Stimulated activated effector memory CD8-positive, alpha-beta T cell treated with anti-CD3 and anti-CD28 coated beads, Interleukin-12 subunit alpha, Interleukin-12 subunit beta, amount 100 ng/mL, for 72 hours (primary cell): ENCODE data around the gene GPR65.
A peak's percentile ranks its signal among the peaks of the same experiment; 100 is the strongest.

ENCODE experiments used
- ATAC-seq: fragments of 150-1000 bp; cut with Tn5 transposase; 2 replicates; pipeline ENCODE4 v1.10.0; 2021
- DNase-seq, 2 donors: peaks; one replicate each; pipeline ENCODE4 v3.0.0; 2021 to 2022; ENCODE audit warnings: low spot score in 2 of 2
- H3K27ac Mint-ChIP-seq: one replicate; pipeline ENCODE4 v1.8.0; 2022; ENCODE audit warnings: mild to moderate bottlenecking, mixed read lengths
- H3K36me3 Mint-ChIP-seq: one replicate; pipeline ENCODE4 v1.8.0; 2022; ENCODE audit warnings: mild to moderate bottlenecking, mixed read lengths
- H3K4me1 Mint-ChIP-seq: one replicate; pipeline ENCODE4 v1.8.0; 2022; ENCODE audit warnings: mixed read lengths
- H3K4me3 Mint-ChIP-seq: one replicate; pipeline ENCODE4 v1.8.0; 2022; ENCODE audit warnings: mild to moderate bottlenecking, mixed read lengths
- H3K9me3 Mint-ChIP-seq: one replicate; pipeline ENCODE4 v1.8.0; 2022; ENCODE audit warnings: mixed read lengths

The GPR65 gene, protein sequence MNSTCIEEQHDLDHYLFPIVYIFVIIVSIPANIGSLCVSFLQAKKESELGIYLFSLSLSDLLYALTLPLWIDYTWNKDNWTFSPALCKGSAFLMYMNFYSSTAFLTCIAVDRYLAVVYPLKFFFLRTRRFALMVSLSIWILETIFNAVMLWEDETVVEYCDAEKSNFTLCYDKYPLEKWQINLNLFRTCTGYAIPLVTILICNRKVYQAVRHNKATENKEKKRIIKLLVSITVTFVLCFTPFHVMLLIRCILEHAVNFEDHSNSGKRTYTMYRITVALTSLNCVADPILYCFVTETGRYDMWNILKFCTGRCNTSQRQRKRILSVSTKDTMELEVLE

DNA sequence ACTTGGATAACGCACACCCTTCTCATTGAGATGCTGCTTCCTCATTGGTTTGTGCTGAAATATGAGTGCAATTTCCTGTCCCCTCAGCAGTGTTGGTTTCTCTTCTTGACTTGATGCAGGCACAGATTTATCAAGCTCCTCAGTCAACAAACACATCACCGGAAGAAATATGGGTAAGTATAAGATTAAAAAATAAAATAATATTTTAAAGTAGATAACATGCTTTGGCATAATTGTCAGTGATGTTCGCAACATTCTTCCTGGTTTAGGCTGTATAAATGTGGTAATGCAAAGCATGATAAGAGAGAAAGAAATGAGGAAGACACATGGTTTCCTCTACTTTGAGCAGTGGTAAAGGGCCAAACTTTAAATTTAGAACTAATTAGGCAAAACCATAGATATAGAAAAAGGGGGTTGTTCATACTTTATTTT is at the start of gene GPR65:
Gene GPR65, plus strand, starts transcription at position 86 of the 432 bp plus-strand sequence. CDS start 5,713 bp downstream, outside the sequence.
- DNase-seq = peak in 1 of 2 donors; percentile 65
- no peaks in the 10 kb centered on the region for H3K9me3 Mint-ChIP-seq
- H3K27ac Mint-ChIP-seq = peak within 1 kb of the TSS; percentile 96

DNA sequence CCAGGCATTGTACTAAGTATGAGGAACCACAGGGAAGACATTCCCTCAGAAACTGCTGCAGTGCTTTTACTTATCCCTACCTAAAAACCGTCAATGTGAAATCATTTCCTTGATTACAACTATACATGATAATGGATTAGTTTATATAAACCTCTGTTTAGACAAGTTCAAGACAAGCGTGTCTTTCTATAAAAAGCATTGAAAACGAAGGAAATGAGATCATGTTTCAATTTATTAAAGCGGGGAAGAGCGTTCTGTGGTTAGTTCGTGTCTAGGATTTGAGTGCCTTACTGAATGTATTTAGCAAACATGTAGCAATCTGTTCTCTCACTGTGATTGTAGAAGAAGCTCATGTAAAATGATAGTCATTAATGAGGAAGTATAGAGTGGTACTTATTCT is 49.4 kb upstream of the GPR65 start:
- DNase-seq (no peak), ATAC-seq (no peak)
- Mint-ChIP-seq H3K27ac (peak overlapping the region; percentile 83), H3K9me3 (peaks cover 3% of the 10 kb centered on the region), H3K4me1 (peaks cover 66% of the 10 kb centered on the region), H3K36me3 (peaks cover 30% of the 10 kb centered on the region), H3K4me3 (peak overlapping the region; percentile 1)

More for the DNA sequence above, at the start of gene GPR65:
- Mint-ChIP-seq H3K4me1 (peaks cover 60% of the 10 kb centered on the region), H3K4me3 (peak within 1 kb of the TSS; percentile 79), H3K36me3 (peaks cover 49% of the 10 kb centered on the region)
- peak; percentile 58 for ATAC-seq

DNA sequence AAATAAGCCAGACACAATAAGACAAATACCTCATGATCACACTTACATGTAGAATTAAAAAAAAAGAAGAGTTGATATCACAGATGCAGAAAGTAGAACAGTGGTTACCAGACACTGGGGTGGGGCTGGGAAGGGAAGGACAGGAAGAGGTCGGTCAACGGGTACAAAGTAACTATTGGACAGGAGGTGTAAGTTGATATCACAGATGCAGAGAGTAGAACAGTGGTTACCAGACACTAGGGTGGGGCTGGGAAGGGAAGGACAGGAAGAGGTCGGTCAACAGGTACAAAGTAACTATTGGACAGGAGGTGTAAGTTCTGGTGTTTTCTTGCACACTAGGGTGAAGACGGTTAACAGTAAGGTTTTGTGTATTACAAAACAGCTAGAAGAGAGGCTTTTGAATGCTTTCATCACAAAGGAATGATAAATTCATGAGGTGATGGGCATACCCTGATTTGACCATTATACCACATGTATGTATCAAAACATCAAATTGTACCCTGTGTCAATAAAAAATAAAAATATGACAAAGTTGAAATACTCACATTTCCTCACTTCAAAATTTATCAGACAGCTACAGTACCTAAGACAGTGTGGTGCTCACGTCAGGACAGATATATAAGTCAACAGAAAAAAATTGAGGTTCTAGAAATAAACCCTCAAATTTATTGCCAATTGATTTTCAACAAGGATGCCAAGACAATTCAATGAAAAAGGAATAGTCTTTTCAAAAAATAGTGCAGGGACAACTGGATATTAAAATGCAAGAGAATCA is 44.7 kb upstream of the GPR65 start:
- DNase-seq (no peak), ATAC-seq (peak; percentile 57)
- peak overlapping the region; percentile 70 for H3K27ac Mint-ChIP-seq
- peaks cover 3% of the 10 kb centered on the region for H3K9me3 Mint-ChIP-seq
- peaks cover 48% of the 10 kb centered on the region for H3K4me1 Mint-ChIP-seq
- H3K4me3 Mint-ChIP-seq = no peak overlapping the region
- peaks cover 61% of the 10 kb centered on the region for H3K36me3 Mint-ChIP-seq

DNA sequence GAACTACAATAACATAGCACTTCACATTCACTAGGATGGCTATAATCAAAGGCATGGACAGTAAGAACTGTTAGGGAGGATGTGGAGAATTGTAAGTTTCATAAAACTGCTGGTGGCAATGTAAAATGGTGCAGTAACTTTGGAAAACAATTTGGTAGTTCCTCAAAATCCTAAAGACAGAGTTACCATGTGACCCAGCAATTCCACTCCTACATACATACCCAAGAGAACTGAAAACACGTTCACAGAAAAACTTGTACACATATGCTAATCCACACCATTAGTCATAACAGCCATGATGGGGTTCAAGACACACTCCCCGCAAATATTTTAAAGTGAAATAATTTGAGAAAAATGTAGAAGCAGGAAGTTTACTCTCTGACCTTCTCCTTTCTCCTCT is 43.7 kb upstream of the GPR65 start:
- no peak for ATAC-seq
- Mint-ChIP-seq H3K4me1 (peaks cover 43% of the 10 kb centered on the region), H3K4me3 (no peak overlapping the region), H3K9me3 (peaks cover 3% of the 10 kb centered on the region), H3K36me3 (peaks cover 71% of the 10 kb centered on the region), H3K27ac (peak overlapping the region; percentile 77)
- DNase-seq = no peak

DNA sequence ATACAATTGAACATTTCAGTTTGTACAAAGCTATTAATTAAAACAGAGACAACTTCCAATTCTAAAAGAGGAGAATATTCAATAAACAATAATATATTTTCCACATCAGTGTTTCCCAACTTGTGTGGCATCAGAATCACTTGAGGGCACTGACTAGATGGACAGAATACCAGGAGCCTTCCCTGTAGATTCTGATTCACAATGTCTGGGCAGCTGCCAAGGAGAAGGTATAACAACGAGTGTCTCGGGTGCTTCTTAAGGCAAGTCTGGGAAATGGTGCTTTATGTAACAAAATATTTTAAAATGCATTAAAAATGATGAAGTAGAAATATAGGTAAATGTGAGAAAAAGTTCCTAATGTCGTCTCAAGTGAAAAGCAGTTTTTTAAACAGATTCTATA is 38.1 kb upstream of the GPR65 start:
- DNase-seq = no peak
- peaks cover 69% of the 10 kb centered on the region for H3K36me3 Mint-ChIP-seq
- H3K9me3 Mint-ChIP-seq = no peaks in the 10 kb centered on the region
- no peak overlapping the region for H3K4me3 Mint-ChIP-seq
- ATAC-seq = no peak
- peaks cover 2% of the 10 kb centered on the region for H3K4me1 Mint-ChIP-seq
- no peak overlapping the region for H3K27ac Mint-ChIP-seq

DNA sequence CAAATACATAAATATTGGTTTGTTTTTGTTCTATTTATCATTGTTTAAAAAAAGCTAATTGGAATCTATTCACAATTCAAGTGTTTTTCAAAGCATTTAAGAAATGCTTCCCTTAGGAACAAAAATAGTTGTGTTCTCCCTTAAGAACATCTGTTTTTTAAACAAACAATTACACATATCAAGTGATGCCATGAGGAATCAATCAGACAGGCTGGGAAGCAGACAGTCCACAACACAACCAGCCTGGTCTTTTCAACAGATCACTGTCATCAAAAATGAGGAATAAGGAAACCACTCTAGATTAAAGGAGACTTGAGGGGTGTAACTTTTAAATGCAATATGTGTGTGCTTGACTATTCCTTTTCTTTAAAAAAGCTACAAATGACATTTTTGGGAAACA is 37.4 kb upstream of the GPR65 start:
- Mint-ChIP-seq H3K4me1 (no peaks in the 10 kb centered on the region), H3K36me3 (peaks cover 72% of the 10 kb centered on the region), H3K4me3 (no peak overlapping the region), H3K9me3 (no peaks in the 10 kb centered on the region), H3K27ac (no peak overlapping the region)
- no peak for ATAC-seq
- no peak for DNase-seq

DNA sequence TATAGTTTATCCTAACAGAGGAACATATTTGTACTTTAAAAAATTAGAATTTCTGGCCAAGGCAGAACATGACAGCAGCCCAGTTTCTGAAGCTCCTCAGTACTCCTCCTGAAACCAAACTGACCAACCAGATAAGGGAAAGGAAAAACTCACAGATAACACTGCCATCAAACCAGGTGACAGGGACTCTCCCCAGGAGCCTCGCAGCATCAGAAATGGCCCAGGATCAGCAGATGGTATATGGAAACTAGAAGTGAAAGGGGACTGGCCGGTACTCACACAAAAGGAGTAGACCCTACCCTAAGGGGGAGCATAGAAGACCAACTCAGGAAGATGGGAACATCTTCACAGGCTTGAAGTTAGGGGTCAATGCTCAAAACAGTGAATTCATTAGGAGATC is 33.9 kb upstream of the GPR65 start:
- ATAC-seq = no peak
- Mint-ChIP-seq H3K36me3 (peaks cover 77% of the 10 kb centered on the region), H3K9me3 (no peaks in the 10 kb centered on the region), H3K27ac (peak overlapping the region; percentile 43), H3K4me3 (no peak overlapping the region), H3K4me1 (no peaks in the 10 kb centered on the region)
- no peak for DNase-seq

DNA sequence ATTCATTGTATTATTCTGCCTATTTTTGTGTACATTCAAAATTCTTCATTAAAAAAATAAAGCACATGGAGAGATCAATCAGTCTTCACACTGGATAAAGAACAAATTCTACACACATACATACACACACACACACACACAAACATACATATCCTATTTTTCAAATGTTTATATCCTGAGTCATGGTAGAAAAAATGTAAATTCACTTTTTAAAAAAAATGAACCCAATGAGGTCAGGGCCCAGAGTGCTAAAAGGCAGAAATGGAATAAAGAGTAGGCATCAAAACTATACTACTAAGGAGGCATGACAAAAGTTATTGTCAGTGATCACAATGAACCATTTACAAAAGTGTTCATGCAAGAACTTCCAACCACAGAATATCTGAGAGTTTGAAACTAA is 29.3 kb upstream of the GPR65 start:
- Mint-ChIP-seq H3K4me3 (no peak overlapping the region), H3K4me1 (peaks cover 6% of the 10 kb centered on the region), H3K27ac (no peak overlapping the region), H3K36me3 (peaks cover 76% of the 10 kb centered on the region), H3K9me3 (peaks cover 3% of the 10 kb centered on the region)
- DNase-seq (no peak), ATAC-seq (no peak)

DNA sequence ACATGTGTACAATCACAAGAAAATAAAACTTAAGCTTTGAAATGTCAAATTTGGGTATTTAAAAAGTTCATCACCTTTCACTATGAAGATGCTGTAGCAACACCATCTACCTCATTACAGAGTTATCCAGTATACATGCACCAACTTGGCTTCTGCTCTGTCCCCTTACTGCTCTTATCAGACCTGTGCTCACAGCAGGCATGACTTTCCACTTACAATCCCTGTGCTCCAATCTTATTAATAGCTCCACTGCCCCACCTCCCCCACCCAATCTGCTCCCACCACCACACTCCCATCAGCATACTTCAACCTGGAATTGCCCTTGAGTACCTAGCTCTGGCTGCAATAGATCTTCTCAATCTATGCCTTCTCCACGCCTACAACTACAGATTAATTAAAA is 25.2 kb upstream of the GPR65 start:
- DNase-seq = no peak
- H3K27ac Mint-ChIP-seq = peak overlapping the region; percentile 8
- no peak overlapping the region for H3K4me3 Mint-ChIP-seq
- peaks cover 3% of the 10 kb centered on the region for H3K9me3 Mint-ChIP-seq
- ATAC-seq = no peak
- peaks cover 6% of the 10 kb centered on the region for H3K4me1 Mint-ChIP-seq
- H3K36me3 Mint-ChIP-seq = peaks cover 83% of the 10 kb centered on the region

DNA sequence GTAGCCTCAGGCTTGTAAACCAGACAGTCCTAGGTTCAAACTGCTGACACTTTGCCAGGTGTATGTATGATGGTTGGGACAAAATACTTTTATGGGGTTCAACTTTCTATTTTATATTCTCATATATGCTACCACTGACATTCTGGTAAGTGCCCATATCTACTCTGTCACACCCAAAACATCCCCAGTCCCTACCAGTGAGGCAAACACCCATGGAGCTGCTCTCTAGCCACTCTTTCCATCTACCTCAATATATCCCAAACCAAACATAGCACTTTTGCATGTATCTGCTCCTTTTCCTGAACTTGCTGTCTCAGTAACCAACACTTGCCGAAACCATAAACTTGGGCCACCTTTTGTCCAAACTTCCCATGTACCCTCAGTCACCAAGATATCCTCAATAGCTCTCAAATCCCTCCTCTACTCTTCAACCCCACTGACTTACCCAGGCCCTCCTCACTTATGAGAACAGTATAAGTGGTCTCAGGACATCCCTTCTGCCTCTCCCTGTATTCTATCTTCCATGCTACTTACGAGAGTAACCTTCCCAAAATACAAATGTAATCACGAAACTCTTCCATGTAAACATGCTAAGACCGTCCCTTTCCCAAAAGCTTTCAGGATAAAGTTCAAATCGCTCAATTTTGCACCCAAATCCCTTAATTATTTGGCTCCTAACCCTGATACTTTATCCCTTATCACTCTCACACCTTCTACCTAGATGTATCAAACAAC is 15.5 kb upstream of the GPR65 start:
- H3K9me3 Mint-ChIP-seq = no peaks in the 10 kb centered on the region
- H3K4me1 Mint-ChIP-seq = peaks cover 64% of the 10 kb centered on the region
- H3K4me3 Mint-ChIP-seq = peak overlapping the region; percentile 1
- ATAC-seq (no peak), DNase-seq (no peak)
- peak overlapping the region; percentile 8 for H3K27ac Mint-ChIP-seq
- H3K36me3 Mint-ChIP-seq = peaks cover 60% of the 10 kb centered on the region

DNA sequence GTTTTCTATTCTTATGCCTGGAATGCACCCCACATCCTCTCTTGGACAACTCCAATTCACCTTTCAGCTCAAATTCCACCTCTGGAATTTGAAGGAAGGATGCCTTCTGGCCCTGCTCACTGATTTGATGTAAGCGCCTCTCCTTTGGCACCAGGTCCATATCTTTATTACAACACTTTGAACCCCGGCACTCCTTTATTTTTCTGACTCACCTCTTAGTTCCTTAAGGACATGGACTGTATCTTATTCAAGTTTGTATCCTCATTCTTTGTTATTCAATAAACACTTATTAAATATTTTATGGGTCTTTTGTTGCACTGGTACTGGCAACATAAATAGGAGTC is 15.0 kb upstream of the GPR65 start:
- peaks cover 69% of the 10 kb centered on the region for H3K4me1 Mint-ChIP-seq
- H3K4me3 Mint-ChIP-seq = peak overlapping the region; percentile 1
- no peaks in the 10 kb centered on the region for H3K9me3 Mint-ChIP-seq
- DNase-seq (no peak), ATAC-seq (no peak)
- peaks cover 60% of the 10 kb centered on the region for H3K36me3 Mint-ChIP-seq
- peak overlapping the region; percentile 8 for H3K27ac Mint-ChIP-seq

DNA sequence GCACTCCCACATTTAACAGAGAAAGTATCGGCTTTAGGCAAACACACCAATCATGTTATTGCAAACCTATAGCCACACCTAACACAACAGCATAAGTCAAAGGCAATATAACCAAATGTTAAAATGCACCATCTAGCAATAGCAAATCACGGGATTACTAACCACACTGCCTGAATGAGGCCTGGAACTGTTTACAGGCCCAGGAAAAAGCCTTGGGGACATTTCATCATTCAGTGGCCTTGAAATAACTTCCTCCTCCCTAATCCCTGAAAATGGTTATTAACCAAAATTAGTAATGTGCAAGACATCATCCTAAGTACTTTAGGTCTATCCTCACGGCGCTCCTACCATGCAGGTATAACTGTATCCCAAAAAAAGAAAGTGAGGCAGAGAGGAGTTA is 14.3 kb upstream of the GPR65 start:
- Mint-ChIP-seq H3K36me3 (peaks cover 55% of the 10 kb centered on the region), H3K27ac (peak overlapping the region; percentile 8), H3K9me3 (no peaks in the 10 kb centered on the region), H3K4me1 (peaks cover 77% of the 10 kb centered on the region), H3K4me3 (peak overlapping the region; percentile 91)
- DNase-seq = no peak
- ATAC-seq = no peak

DNA sequence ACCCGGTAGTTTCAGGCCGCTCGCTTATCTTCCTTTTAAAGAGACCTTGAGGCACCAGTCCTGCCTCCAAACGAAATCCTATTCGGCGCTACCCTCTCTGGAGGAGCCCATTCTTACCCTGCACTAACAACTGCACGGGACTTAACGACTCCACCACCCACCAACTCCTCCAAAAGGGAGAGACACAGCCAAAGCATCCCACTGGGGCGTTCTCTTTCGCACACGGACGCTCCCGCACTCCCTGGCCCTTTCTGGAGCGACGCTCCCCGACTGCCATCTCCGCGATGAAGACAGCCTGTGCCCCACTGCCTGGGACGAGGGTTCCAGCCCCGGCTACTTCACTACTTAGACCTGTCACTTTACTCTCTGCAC is 12.6 kb upstream of the GPR65 start:
- DNase-seq (no peak), ATAC-seq (no peak)
- Mint-ChIP-seq H3K27ac (peak overlapping the region; percentile 97), H3K36me3 (peaks cover 39% of the 10 kb centered on the region), H3K9me3 (no peaks in the 10 kb centered on the region), H3K4me3 (peak overlapping the region; percentile 91), H3K4me1 (peaks cover 74% of the 10 kb centered on the region)

DNA sequence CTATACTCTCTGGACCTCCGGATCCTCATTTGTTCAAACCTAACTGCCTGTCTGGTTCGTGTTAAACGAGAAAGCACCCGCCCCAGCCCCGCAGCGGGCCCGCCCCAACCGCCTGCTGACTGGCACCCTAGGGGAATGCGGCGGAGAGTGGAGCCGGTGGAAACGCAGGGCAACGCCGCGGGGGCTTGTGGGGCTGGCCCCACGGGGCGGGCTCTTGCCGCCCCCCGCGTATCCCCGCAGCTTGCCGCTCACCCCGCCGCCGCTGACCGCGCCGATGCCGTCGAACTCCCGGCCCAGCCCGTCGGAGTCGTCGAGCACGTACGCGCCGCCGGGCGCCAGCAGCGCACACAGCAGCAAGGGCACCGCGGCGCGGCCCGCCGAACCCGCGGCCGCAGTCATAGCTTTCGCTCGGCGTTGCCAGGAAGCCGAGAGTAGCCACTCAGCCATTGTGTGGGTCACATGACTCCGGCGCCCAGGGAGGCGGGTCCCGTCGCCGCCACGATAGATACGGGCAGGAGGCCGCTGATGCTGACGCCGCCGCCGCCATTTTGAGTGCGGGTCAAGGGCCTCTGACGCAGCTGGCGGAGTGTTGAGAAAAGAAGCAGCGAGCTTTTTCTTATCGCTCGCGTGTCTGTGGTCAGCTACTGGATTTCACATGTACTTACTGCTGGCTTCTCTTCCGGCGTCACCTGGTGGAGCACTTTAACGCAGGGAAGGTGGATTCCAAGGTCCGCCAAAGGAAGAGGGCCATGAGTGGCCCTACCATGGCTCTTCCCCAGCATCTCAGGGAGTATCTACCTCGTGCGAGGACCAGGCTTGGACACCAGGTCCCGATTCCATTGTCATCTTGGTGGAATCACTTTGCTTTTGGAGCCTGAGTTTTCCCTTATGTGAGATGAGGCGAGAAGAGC is 12.0 kb upstream of the GPR65 start, which contains the start of gene GALC:
Gene GALC, minus strand, starts transcription at position 465 of the 911 bp plus-strand sequence. Its CDS starts 18 bp downstream, at position 447.
- Mint-ChIP-seq H3K36me3 (peaks cover 38% of the 10 kb centered on the region), H3K4me3 (peak within 1 kb of the TSS; percentile 91), H3K27ac (peak within 1 kb of the TSS; percentile 97), H3K9me3 (no peaks in the 10 kb centered on the region), H3K4me1 (peaks cover 73% of the 10 kb centered on the region)
- ATAC-seq = peak; percentile 88
- DNase-seq = peak; percentile 86 to 97
